Epithelial cell of proximal tubule (primary cell): ENCODE results near the gene KIF6. TPM values are rescaled to one million over a fixed set of nuclear protein-coding genes. Genes with fewer than 3 reads are reported as not detected.

ENCODE experiments used
- DNase-seq: peaks from one replicate; pipeline ENCODE4 v3.0.0-alpha.2; 2011; ENCODE audit warnings: low read depth
- H3K4me3 ChIP-seq: 2 replicates; pipeline ENCODE4 v1.5.1; 2011; ENCODE audit warnings: low read depth, mild to moderate bottlenecking, low read length
- CTCF ChIP-seq: conservative IDR thresholded peaks from 2 replicates; pipeline ENCODE4 v1.5.1; 2012; ENCODE audit warnings: low read depth, mild to moderate bottlenecking, low read length
- total RNA-seq: library from RNA; depleted of rRNA; stranded (reverse); fragments of >200 nt; gene quantifications from 2 replicates; pipeline ENCODE4 v1.2.3, GENCODE V29; 2015

KIF6 gene
- total RNA-seq, 1 donor from 2014 or later, result 0.69 TPM

- no peak for TF ChIP-seq CTCF
- no peak for DNase-seq
- H3K4me3 ChIP-seq, result no peak overlapping the region
Measured at GRCh38 chr6:39300739-39301138, 424.5 kb downstream of the KIF6 start.

GRCh38 chr6:39298061-39298460 is 427.1 kb downstream of the KIF6 start:
- H3K4me3 ChIP-seq, result no peak overlapping the region
- DNase-seq, result no peak
- no peak for TF ChIP-seq CTCF

- H3K4me3 ChIP-seq, result no peak overlapping the region
- no peak for TF ChIP-seq CTCF
- DNase-seq, result no peak
Measured at GRCh38 chr6:39296745-39297640, 428.2 kb downstream of the KIF6 start.

GRCh38 chr6:39295611-39296011 is 429.6 kb downstream of the KIF6 start:
- H3K4me3 ChIP-seq, result no peak overlapping the region
- TF ChIP-seq CTCF, result no peak
- no peak for DNase-seq

GRCh38 chr6:39294899-39295298 is 430.3 kb downstream of the KIF6 start:
- DNase-seq, result no peak
- TF ChIP-seq CTCF, result no peak
- H3K4me3 ChIP-seq, result no peak overlapping the region

- no peak for DNase-seq
- no peak overlapping the region for H3K4me3 ChIP-seq
- TF ChIP-seq CTCF, result no peak
Measured at GRCh38 chr6:39294133-39294532, 431.1 kb downstream of the KIF6 start.

- TF ChIP-seq CTCF, result no peak
- DNase-seq, result no peak
- H3K4me3 ChIP-seq, result no peak overlapping the region
Measured at GRCh38 chr6:39292637-39293036, 432.6 kb downstream of the KIF6 start.
